HCT116 (cell line): ENCODE data around the gene EXOC6B.

Source experiments
- CBX3 ChIP-seq: IDR thresholded peaks from 2 replicates; pipeline ENCODE4 v1.6.1; 2012; ENCODE audit warnings: low read depth
- CEBPB ChIP-seq: IDR thresholded peaks from 2 replicates; pipeline ENCODE4 v1.6.1; 2012; ENCODE audit warnings: low read depth
- EGR1 ChIP-seq: IDR thresholded peaks from 2 replicates; pipeline ENCODE4 v1.6.1; 2012; ENCODE audit warnings: low read depth
- EZH2 ChIP-seq: fragments of 200-600 bp; sonication (generic); IDR thresholded peaks from 2 replicates; pipeline ENCODE4 v1.6.1; 2017; ENCODE audit warnings: antibody characterized with exemption, mixed run types
- EZH2phosphoT487 ChIP-seq: fragments of 200-600 bp; IDR thresholded peaks from 2 replicates; pipeline ENCODE4 v1.6.1; 2018; ENCODE audit warnings: antibody characterized with exemption, borderline replicate concordance
- POLR2A ChIP-seq: IDR thresholded peaks from 2 replicates; pipeline ENCODE4 v1.7.0; 2011; ENCODE audit warnings: borderline replicate concordance; ENCODE audit not compliant: insufficient read depth, insufficient read length; ENCODE audit errors: extremely low read depth
- POLR2AphosphoS5 ChIP-seq: IDR thresholded peaks from 2 replicates; pipeline ENCODE4 v1.6.1; 2011; ENCODE audit warnings: mild to moderate bottlenecking, low read depth, low read length, moderate library complexity
- RAD21 ChIP-seq: IDR thresholded peaks from 2 replicates; pipeline ENCODE4 v1.6.1; 2012; ENCODE audit warnings: low read depth, mild to moderate bottlenecking
- SP1 ChIP-seq: IDR thresholded peaks from 2 replicates; pipeline ENCODE4 v1.6.1; 2012; ENCODE audit warnings: low read depth
- ZNF274 ChIP-seq: fragments of 200-500 bp; sonication (Bioruptor generic); IDR thresholded peaks from 2 replicates; pipeline ENCODE4 v1.6.1; 2014; ENCODE audit warnings: mild to moderate bottlenecking, low read depth, low read length, inconsistent platforms
- TF ChIP-seq, protein P1 (sequence below), 3 experiments: fragments of 200-600 bp in 1 of 3; sonication (generic) in 1 of 3; IDR thresholded peaks in 2 of 3; conservative IDR thresholded peaks in 1 of 3; 2 replicates each; pipeline ENCODE4 v1.5.1; 2012 to 2017; ENCODE audit warnings: low read depth in 2 of 3, low read length in 2 of 3, antibody characterized with exemption in 1 of 3, borderline replicate concordance in 1 of 3, control low read depth in 1 of 3, mild to moderate bottlenecking in 1 of 3, mixed read lengths in 1 of 3, mixed run types in 1 of 3, moderate library complexity in 1 of 3; ENCODE audit not compliant: insufficient read depth in 1 of 3
- TF ChIP-seq, protein P2 (sequence below): IDR thresholded peaks from 2 replicates; pipeline ENCODE4 v1.6.1; 2012
- TF ChIP-seq, protein P3 (sequence below): IDR thresholded peaks from 2 replicates; pipeline ENCODE4 v1.6.1; 2012; ENCODE audit warnings: low read depth
- TF ChIP-seq, protein P4 (sequence below): IDR thresholded peaks from 2 replicates; pipeline ENCODE4 v1.6.1; 2012

DNA sequence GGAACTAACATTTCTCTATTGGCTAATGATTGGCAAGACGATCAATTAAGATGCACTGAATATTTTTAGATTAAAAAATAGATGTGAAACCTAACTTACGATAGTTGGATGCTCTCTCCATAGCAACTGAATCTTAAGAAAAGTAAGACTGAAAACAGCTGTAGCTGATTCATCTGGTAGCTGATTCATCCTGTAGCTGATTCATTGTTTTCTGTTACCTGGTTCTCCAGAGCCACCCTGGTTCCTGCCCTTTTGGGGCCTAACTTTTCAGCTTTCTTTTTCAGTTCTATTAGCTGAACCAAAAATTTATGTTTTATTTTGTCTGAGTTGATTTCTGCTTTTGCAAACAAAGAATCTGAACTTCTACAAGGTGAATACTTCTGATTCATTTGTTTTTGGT lies 38.7 kb upstream of the EXOC6B start:
- TF ChIP-seq POLR2A (no peak), POLR2AphosphoS5 (no peak), CBX3 (no peak), EZH2 (no peak), EZH2phosphoT487 (no peak), ZNF274 (no peak), CEBPB (no peak), EGR1 (no peak), SP1 (no peak), RAD21 (no peak)
- TF ChIP-seq, protein P1, sequence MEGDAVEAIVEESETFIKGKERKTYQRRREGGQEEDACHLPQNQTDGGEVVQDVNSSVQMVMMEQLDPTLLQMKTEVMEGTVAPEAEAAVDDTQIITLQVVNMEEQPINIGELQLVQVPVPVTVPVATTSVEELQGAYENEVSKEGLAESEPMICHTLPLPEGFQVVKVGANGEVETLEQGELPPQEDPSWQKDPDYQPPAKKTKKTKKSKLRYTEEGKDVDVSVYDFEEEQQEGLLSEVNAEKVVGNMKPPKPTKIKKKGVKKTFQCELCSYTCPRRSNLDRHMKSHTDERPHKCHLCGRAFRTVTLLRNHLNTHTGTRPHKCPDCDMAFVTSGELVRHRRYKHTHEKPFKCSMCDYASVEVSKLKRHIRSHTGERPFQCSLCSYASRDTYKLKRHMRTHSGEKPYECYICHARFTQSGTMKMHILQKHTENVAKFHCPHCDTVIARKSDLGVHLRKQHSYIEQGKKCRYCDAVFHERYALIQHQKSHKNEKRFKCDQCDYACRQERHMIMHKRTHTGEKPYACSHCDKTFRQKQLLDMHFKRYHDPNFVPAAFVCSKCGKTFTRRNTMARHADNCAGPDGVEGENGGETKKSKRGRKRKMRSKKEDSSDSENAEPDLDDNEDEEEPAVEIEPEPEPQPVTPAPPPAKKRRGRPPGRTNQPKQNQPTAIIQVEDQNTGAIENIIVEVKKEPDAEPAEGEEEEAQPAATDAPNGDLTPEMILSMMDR (IDR thresholded peaks at IDR 0.05 in 2 of 3, conservative IDR thresholded peaks at IDR 0.05 in 1 of 3; ENCODE audit: borderline replicate concordance in 1 of 3, insufficient read depth in 1 of 3, low read depth in 2 of 3, low read length in 2 of 3) = no peak
- TF ChIP-seq, protein P2, sequence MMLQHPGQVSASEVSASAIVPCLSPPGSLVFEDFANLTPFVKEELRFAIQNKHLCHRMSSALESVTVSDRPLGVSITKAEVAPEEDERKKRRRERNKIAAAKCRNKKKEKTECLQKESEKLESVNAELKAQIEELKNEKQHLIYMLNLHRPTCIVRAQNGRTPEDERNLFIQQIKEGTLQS = no peak
- TF ChIP-seq, protein P3, sequence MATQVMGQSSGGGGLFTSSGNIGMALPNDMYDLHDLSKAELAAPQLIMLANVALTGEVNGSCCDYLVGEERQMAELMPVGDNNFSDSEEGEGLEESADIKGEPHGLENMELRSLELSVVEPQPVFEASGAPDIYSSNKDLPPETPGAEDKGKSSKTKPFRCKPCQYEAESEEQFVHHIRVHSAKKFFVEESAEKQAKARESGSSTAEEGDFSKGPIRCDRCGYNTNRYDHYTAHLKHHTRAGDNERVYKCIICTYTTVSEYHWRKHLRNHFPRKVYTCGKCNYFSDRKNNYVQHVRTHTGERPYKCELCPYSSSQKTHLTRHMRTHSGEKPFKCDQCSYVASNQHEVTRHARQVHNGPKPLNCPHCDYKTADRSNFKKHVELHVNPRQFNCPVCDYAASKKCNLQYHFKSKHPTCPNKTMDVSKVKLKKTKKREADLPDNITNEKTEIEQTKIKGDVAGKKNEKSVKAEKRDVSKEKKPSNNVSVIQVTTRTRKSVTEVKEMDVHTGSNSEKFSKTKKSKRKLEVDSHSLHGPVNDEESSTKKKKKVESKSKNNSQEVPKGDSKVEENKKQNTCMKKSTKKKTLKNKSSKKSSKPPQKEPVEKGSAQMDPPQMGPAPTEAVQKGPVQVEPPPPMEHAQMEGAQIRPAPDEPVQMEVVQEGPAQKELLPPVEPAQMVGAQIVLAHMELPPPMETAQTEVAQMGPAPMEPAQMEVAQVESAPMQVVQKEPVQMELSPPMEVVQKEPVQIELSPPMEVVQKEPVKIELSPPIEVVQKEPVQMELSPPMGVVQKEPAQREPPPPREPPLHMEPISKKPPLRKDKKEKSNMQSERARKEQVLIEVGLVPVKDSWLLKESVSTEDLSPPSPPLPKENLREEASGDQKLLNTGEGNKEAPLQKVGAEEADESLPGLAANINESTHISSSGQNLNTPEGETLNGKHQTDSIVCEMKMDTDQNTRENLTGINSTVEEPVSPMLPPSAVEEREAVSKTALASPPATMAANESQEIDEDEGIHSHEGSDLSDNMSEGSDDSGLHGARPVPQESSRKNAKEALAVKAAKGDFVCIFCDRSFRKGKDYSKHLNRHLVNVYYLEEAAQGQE = no peak
- TF ChIP-seq, protein P4, sequence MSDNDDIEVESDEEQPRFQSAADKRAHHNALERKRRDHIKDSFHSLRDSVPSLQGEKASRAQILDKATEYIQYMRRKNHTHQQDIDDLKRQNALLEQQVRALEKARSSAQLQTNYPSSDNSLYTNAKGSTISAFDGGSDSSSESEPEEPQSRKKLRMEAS = no peak
